GM12864 (cell line): ENCODE measurements around the gene TIMP1.

Experiments used
- DNase-seq: peaks from one replicate; pipeline ENCODE4 v3.0.0-alpha.2; 2011; ENCODE audit warnings: low read depth
- H3K4me3 ChIP-seq: 2 replicates; pipeline ENCODE4 v1.5.1; 2011; ENCODE audit warnings: mild to moderate bottlenecking, low read depth, low read length, control low read depth
- CTCF ChIP-seq: IDR thresholded peaks from 2 replicates; pipeline ENCODE4 v1.5.1; 2011; ENCODE audit warnings: low read depth, mild to moderate bottlenecking, moderate library complexity, low read length, control low read depth, inconsistent platforms; ENCODE audit errors: missing control alignments

Gene TIMP1

GRCh38 chrX:47634871-47635575, 52.8 kb downstream of the TIMP1 start:
- no peak overlapping the region for H3K4me3 ChIP-seq
- no peak for DNase-seq
- TF ChIP-seq CTCF = no peak
